ENCODE results near the gene TNFSF13.

TNFSF13 gene

DNA sequence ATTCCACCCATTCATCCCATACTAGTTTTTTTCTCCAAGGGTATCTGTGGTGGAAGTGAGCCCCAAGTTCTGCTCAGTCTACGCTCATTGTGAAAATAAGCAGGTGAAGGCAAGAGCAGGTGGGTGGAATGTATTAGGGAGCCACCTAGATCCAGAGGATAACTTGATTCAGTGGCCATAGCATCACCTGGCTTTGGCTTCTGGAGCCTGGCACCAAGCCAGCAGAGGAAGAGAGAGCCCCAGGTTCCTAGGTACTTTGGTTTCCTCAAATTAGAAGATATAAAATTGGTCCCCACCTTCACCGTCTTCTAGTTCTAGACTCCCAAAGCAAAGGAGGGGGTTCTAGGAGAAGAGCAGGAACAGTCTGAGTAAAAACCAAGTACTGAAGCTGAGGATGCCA, 52.1 kb downstream of the TNFSF13 start:
- H3K9ac ChIP-seq (ENCODE audit: insufficient read length) = no peak overlapping the region

More for the DNA sequence above, 52.1 kb downstream of the TNFSF13 start:
- Histone ChIP-seq H3K36me3 (ENCODE audit: insufficient read depth, low read length) (peaks cover 36% of the 10 kb centered on the region), H3K27ac (no peak overlapping the region), H3K4me3 (no peak overlapping the region), H3K9me3 (ENCODE audit: low read depth, low read length) (no peaks in the 10 kb centered on the region)
- DNase-seq (ENCODE audit: low read depth, low spot score) = no peak
- TF ChIP-seq EZH2 (IDR thresholded peaks at IDR 0.05) = no peak
- TF ChIP-seq POLR2AphosphoS5 (IDR thresholded peaks at IDR 0.05; ENCODE audit: borderline replicate concordance, low read depth, low read length) = no peak
- no peak for TF ChIP-seq FOXP2 (optimal IDR thresholded peaks at IDR 0.05; ENCODE audit: control extremely low read depth, extremely low read length, insufficient read depth)

All from SK-N-MC (cell line).